ENCODE measurements around the gene MT2A. TPM values are rescaled to one million over a fixed set of nuclear protein-coding genes. Genes with fewer than 3 reads are reported as not detected.

MT2A gene
- total and polyA plus RNA-seq, 2 of the 13 experiments (the other 11 are each of a cell fraction or from before 2014, with no cell fraction given), result 135 to 371 TPM

DNA sequence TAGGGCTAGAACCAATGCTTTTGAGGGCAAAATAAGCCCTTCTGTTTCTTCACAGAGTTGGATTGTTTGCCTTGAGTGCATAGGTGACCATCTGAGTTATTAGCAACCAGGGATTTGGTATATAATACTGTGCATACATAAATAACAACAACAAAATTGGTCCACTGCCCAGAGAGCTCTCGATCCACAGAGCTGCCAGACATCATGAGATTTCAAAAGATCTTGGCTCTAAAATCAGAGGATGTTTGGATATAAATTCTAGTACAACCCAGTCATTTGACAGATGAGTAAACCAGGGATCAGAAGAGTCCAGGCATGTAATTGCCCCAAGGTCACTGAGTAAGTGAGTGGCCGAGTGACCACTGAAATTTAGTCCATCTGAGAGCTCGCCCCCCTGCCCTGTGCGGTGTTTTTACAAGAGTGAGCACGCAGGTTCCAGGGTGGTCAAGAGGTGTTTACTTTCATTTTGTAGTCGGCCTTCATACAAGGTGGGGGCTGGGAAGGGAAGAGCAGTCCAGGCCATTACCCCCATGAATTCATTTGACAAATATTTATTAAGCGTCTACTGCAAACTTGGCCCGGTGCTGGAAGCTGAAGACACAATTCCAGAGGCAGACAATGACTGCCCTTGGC lies 1.8 kb upstream of the MT2A start (continued):
- TF ChIP-seq TRIM24 (CRISPR knock-in tag; IDR thresholded peaks at IDR 0.05) (no peak), ZNF7 (CRISPR knock-in tag; IDR thresholded peaks at IDR 0.05) (no peak), ATM (IDR thresholded peaks at IDR 0.05; ENCODE audit: borderline replicate concordance) (no peak), PAX8 (CRISPR knock-in tag; IDR thresholded peaks at IDR 0.05; ENCODE audit: borderline replicate concordance) (no peak), ZBTB1 (CRISPR knock-in tag; IDR thresholded peaks at IDR 0.05; ENCODE audit: borderline replicate concordance) (no peak), ATF7 (IDR thresholded peaks at IDR 0.05) (no peak), ATF7 (CRISPR knock-in tag; IDR thresholded peaks at IDR 0.05) (no peak; the same call in 1 of the 2 replicates), MTA3 (CRISPR knock-in tag; IDR thresholded peaks at IDR 0.05) (no peak), ZNF552 (CRISPR knock-in tag; IDR thresholded peaks at IDR 0.05; ENCODE audit: borderline replicate concordance) (no peak), PAWR (CRISPR knock-in tag; IDR thresholded peaks at IDR 0.05; ENCODE audit: borderline replicate concordance) (no peak), ZNF441 (CRISPR knock-in tag; IDR thresholded peaks at IDR 0.05; ENCODE audit: borderline replicate concordance) (0 out of 2 replicates have a peak, but pooled peaks have one; percentile 8)
- TF ChIP-seq, protein P1, sequence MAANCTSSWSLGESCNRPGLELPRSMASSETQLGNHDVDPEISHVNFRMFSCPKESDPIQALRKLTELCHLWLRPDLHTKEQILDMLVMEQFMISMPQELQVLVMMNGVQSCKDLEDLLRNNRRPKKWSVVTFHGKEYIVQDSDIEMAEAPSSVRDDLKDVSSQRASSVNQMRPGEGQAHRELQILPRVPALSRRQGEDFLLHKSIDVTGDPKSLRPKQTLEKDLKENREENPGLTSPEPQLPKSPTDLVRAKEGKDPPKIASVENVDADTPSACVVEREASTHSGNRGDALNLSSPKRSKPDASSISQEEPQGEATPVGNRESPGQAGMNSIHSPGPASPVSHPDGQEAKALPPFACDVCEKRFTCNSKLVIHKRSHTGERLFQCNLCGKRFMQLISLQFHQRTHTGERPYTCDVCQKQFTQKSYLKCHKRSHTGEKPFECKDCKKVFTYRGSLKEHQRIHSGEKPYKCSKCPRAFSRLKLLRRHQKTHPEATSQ (CRISPR knock-in tag; IDR thresholded peaks at IDR 0.05; ENCODE audit: borderline replicate concordance), result no peak
- TF ChIP-seq, protein P2, sequence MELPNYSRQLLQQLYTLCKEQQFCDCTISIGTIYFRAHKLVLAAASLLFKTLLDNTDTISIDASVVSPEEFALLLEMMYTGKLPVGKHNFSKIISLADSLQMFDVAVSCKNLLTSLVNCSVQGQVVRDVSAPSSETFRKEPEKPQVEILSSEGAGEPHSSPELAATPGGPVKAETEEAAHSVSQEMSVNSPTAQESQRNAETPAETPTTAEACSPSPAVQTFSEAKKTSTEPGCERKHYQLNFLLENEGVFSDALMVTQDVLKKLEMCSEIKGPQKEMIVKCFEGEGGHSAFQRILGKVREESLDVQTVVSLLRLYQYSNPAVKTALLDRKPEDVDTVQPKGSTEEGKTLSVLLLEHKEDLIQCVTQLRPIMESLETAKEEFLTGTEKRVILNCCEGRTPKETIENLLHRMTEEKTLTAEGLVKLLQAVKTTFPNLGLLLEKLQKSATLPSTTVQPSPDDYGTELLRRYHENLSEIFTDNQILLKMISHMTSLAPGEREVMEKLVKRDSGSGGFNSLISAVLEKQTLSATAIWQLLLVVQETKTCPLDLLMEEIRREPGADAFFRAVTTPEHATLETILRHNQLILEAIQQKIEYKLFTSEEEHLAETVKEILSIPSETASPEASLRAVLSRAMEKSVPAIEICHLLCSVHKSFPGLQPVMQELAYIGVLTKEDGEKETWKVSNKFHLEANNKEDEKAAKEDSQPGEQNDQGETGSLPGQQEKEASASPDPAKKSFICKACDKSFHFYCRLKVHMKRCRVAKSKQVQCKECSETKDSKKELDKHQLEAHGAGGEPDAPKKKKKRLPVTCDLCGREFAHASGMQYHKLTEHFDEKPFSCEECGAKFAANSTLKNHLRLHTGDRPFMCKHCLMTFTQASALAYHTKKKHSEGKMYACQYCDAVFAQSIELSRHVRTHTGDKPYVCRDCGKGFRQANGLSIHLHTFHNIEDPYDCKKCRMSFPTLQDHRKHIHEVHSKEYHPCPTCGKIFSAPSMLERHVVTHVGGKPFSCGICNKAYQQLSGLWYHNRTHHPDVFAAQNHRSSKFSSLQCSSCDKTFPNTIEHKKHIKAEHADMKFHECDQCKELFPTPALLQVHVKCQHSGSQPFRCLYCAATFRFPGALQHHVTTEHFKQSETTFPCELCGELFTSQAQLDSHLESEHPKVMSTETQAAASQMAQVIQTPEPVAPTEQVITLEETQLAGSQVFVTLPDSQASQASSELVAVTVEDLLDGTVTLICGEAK (IDR thresholded peaks at IDR 0.05), result no peak
- TF ChIP-seq, protein P2 (CRISPR knock-in tag; IDR thresholded peaks at IDR 0.05), result no peak; the same call in 1 of the 2 replicates
- TF ChIP-seq, protein P3, sequence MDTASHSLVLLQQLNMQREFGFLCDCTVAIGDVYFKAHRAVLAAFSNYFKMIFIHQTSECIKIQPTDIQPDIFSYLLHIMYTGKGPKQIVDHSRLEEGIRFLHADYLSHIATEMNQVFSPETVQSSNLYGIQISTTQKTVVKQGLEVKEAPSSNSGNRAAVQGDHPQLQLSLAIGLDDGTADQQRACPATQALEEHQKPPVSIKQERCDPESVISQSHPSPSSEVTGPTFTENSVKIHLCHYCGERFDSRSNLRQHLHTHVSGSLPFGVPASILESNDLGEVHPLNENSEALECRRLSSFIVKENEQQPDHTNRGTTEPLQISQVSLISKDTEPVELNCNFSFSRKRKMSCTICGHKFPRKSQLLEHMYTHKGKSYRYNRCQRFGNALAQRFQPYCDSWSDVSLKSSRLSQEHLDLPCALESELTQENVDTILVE (CRISPR knock-in tag; IDR thresholded peaks at IDR 0.05), result peak; percentile 74
- TF ChIP-seq, protein P4, sequence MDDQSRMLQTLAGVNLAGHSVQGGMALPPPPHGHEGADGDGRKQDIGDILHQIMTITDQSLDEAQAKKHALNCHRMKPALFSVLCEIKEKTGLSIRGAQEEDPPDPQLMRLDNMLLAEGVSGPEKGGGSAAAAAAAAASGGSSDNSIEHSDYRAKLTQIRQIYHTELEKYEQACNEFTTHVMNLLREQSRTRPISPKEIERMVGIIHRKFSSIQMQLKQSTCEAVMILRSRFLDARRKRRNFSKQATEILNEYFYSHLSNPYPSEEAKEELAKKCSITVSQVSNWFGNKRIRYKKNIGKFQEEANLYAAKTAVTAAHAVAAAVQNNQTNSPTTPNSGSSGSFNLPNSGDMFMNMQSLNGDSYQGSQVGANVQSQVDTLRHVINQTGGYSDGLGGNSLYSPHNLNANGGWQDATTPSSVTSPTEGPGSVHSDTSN (CRISPR knock-in tag; IDR thresholded peaks at IDR 0.05; ENCODE audit: borderline replicate concordance), result no peak
